ENCODE measurements around the gene WDR70. TPM values are rescaled to one million over a fixed set of nuclear protein-coding genes. Genes with fewer than 3 reads are reported as not detected.
"Not testable (repeated sequence)": the region's sequence is repeated elsewhere in the genome, so short reads cannot be mapped to it uniquely, and the experiment has no call there.

Gene WDR70
- total RNA-seq, 1 donor from 2014 or later = 29.0 TPM

DNA sequence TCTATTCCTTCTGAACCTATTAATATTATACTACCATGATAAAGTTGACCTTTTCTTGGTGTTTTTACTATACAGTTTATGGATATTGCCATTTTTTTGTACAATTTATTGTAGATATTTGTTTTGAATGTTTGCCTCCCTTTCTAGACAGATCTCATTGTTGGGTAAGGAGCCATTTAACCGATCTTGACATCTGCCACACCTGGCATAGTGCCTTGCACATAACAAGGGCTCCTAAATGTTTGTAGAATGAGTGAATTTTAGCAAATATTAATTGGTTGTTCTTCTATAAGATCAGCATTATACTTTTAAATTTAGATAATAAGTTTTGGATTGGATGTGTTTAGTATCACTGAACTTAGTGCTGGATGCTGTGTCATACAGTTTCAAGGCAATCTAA is 285.4 kb downstream of the WDR70 start:
- DNase-seq (no peak), ATAC-seq (no peak)
- Histone ChIP-seq H3K36me3 (no peaks in the 10 kb centered on the region), H3K27me3 (ENCODE audit: low read depth) (no peaks in the 10 kb centered on the region), H3K4me3 (no peak overlapping the region), H3K27ac (no peak overlapping the region), H3K9me3 (no peaks in the 10 kb centered on the region), H3K4me1 (peaks cover 29% of the 10 kb centered on the region)
- intact Hi-C loops (cut with DNase I) = no loop called here
- TF ChIP-seq, protein P1, sequence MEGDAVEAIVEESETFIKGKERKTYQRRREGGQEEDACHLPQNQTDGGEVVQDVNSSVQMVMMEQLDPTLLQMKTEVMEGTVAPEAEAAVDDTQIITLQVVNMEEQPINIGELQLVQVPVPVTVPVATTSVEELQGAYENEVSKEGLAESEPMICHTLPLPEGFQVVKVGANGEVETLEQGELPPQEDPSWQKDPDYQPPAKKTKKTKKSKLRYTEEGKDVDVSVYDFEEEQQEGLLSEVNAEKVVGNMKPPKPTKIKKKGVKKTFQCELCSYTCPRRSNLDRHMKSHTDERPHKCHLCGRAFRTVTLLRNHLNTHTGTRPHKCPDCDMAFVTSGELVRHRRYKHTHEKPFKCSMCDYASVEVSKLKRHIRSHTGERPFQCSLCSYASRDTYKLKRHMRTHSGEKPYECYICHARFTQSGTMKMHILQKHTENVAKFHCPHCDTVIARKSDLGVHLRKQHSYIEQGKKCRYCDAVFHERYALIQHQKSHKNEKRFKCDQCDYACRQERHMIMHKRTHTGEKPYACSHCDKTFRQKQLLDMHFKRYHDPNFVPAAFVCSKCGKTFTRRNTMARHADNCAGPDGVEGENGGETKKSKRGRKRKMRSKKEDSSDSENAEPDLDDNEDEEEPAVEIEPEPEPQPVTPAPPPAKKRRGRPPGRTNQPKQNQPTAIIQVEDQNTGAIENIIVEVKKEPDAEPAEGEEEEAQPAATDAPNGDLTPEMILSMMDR (IDR thresholded peaks at IDR 0.05) = no peak

DNA sequence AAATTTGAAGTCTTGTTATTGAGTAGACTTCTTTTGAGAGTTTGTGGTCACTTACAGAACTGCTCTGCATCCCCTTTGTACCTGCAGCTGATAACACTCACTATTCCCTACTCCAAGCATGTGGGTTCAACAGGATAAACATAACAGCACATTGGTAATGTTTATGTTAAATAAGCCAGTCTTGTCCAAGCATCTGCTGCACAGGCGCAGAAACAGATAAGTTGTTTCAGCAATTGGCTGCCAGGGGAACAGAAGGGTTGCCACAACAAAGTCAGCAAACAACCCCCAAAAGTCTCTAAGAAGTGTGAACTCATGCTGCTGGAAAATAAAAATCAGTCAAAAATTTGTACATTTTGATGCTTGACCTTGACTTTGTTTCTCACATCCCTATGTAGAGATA is 286.2 kb downstream of the WDR70 start:
- ATAC-seq (no peak), DNase-seq (no peak)
- H3K4me1 ChIP-seq = peaks cover 29% of the 10 kb centered on the region
- H3K4me3 ChIP-seq = no peak overlapping the region
- no peak overlapping the region for H3K27ac ChIP-seq
- H3K36me3 ChIP-seq = no peaks in the 10 kb centered on the region
- no peaks in the 10 kb centered on the region for H3K27me3 ChIP-seq (ENCODE audit: low read depth)
- TF ChIP-seq, protein P1 (IDR thresholded peaks at IDR 0.05) = no peak
- intact Hi-C loops (cut with DNase I) = no loop called here
- H3K9me3 ChIP-seq = no peaks in the 10 kb centered on the region

DNA sequence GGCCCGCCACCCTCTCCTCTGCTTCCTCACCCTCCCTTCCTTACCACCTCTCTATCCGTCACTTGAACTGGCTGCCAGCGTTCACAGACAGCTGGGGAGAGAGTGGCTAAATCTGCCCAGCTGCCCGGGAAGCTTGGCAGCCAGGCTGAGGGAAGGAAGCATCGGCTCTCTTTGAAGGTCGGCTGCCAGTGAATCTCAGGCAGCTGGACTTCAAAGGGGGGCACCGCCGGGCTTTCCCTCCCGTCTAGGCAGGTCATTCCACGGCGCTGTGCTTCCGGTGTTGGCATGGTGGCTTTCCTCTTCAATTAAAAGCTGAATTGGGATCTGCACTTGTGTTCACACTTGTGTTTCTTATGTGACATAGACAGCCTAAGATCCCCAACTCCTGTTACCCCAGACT is 286.8 kb downstream of the WDR70 start:
- Histone ChIP-seq H3K36me3 (no peaks in the 10 kb centered on the region), H3K4me1 (peaks cover 29% of the 10 kb centered on the region), H3K27ac (no peak overlapping the region), H3K4me3 (no peak overlapping the region), H3K9me3 (no peaks in the 10 kb centered on the region), H3K27me3 (ENCODE audit: low read depth) (no peaks in the 10 kb centered on the region)
- peak; percentile 53 to 70 for ATAC-seq
- TF ChIP-seq, protein P1 (IDR thresholded peaks at IDR 0.05) = no peak
- DNase-seq = peak; percentile 68
- intact Hi-C loops (cut with DNase I) = no loop called here

DNA sequence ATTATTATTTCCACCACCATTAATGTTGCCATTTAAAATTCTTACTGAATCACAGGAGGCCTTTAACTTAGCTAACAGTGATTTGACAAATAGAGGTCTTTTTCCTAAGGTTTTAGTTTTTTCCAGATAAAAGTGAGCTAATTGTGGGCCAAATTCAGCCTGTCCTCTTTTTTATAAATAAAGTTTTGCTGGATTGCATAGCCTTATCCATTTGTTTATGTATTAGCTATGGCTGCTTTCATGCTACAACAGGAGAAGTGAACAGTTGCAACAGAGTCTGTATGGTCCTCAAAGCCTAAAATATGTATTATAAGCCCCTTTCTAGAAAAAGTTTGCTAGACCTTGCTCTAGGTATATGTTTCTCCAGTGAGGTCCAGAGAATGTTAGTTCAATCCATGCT is 288.3 kb downstream of the WDR70 start:
- TF ChIP-seq, protein P1 (IDR thresholded peaks at IDR 0.05) = no peak
- H3K36me3 ChIP-seq = no peaks in the 10 kb centered on the region
- peaks cover 23% of the 10 kb centered on the region for H3K4me1 ChIP-seq
- intact Hi-C loops (cut with DNase I) = no loop called here
- H3K9me3 ChIP-seq = no peaks in the 10 kb centered on the region
- no peak overlapping the region for H3K4me3 ChIP-seq
- H3K27me3 ChIP-seq (ENCODE audit: low read depth) = no peaks in the 10 kb centered on the region
- DNase-seq = no peak
- no peak overlapping the region for H3K27ac ChIP-seq
- ATAC-seq = no peak

DNA sequence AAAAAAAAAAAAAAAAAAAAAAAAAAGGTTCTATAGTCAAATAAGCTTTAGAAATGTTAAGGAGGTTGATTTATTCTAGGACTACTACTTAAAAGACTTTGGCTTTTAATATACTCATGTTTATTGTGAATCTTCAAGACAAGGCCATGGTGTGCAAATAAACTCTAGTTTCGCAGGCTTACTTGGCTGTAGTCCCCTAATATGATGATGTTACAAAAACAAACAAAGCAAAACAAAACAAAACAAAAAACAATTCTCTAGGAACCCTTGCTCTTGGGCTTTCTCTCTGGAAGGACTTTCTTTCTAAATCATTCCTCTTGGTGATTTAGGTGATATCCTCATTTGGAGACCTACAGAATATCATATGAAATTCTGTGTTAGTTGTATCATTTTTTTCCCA is 288.7 kb downstream of the WDR70 start:
- H3K27ac ChIP-seq = no peak overlapping the region
- intact Hi-C loops (cut with DNase I) = no loop called here
- ATAC-seq (no peak), DNase-seq (no peak)
- no peaks in the 10 kb centered on the region for H3K27me3 ChIP-seq (ENCODE audit: low read depth)
- H3K4me3 ChIP-seq = no peak overlapping the region
- H3K36me3 ChIP-seq = no peaks in the 10 kb centered on the region
- H3K9me3 ChIP-seq = no peaks in the 10 kb centered on the region
- H3K4me1 ChIP-seq = peaks cover 21% of the 10 kb centered on the region
- TF ChIP-seq, protein P1 (IDR thresholded peaks at IDR 0.05) = no peak

DNA sequence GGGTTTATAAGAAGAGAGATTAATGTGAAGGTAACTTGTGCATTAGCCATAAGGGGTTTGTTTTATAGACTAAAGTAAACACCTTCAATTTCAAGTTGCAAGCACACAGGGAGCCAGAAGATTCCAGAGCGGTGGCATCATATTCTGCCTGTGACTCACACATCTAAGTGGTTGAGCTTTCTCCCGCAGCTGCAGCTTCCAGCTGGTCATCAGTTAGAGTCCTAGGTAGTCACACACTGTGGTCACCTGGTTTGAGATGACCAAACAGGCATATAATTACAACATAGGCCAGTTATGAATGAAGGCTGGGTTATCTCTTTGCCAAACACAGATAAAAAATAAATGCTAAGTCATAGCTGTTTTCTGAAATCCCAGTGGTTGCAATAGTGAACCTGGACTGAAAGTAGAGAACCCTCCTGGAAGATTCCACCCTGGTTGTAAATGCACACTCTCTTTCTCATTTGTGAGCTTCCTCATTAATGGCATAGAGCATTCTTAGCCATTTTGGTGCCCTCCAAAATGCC is 289.5 kb downstream of the WDR70 start:
- Histone ChIP-seq H3K4me1 (peaks cover 18% of the 10 kb centered on the region), H3K27ac (no peak overlapping the region), H3K4me3 (no peak overlapping the region), H3K9me3 (no peaks in the 10 kb centered on the region), H3K27me3 (ENCODE audit: low read depth) (no peaks in the 10 kb centered on the region), H3K36me3 (no peaks in the 10 kb centered on the region)
- ATAC-seq (peak; percentile 93 to 96), DNase-seq (peak; percentile 52)
- TF ChIP-seq, protein P1 (IDR thresholded peaks at IDR 0.05) = no peak
- intact Hi-C loops (cut with DNase I) = no loop called here

DNA sequence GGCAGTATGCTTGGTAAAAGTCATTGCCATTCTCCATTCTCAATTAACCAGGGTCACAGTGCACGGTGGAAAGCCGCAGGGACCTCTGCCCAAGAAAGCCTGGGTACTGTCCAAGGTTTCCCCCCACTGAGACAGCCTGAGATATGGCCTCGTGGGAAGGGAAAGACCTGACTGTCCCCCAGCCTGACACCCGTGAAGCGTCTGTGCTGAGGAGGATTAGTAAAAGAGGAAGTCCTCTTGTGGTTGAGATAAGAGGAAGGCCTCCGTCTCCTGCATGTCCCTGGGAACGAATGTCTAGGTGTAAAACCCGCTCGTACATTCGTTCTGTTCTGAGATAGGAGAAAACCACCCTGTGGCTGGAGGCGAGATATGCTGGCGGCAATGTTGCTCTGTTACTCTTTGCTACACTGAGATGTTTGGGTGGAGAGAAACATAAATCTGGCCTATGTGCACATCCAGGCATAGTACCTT is 293.0 kb downstream of the WDR70 start:
- H3K27me3 ChIP-seq (ENCODE audit: low read depth); intact Hi-C loops (cut with DNase I); H3K9me3 ChIP-seq; H3K36me3 ChIP-seq; H3K4me1 ChIP-seq; ATAC-seq; H3K27ac ChIP-seq; H3K4me3 ChIP-seq: not testable (repeated sequence)
- DNase-seq = peak; percentile 51

DNA sequence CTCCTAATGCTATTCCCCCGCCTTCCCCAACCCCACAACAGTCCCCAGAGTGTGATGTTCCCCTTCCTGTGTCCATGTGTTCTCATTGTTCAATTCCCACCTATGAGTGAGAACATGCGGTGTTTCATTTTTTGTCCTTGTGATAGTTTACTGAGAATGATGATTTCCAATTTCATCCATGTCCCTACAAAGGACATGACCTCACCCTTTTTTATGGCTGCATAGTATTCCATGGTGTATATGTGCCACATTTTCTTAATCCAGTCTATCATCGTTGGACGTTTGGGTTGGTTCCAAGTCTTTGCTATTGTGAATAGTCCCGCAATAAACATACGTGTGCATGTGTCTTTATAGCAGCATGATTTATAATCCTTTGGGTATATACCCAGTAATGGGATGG is 295.2 kb downstream of the WDR70 start:
- H3K36me3 ChIP-seq; H3K27me3 ChIP-seq (ENCODE audit: low read depth); DNase-seq; H3K27ac ChIP-seq; H3K4me1 ChIP-seq; H3K9me3 ChIP-seq; ATAC-seq; intact Hi-C loops (cut with DNase I); H3K4me3 ChIP-seq: not testable (repeated sequence)

Data from lower lobe of right lung (tissue), 2 donors.